Loucy (cell line): Measurements from ENCODE around the gene SLX4.

Experiments used
- H2AFZ ChIP-seq: fragments of 200-600 bp; sonication (generic); 2 replicates; pipeline ENCODE4 v1.6.0; 2016; ENCODE audit warnings: antibody characterized with exemption, mild to moderate bottlenecking, low read length, moderate library complexity
- H3F3A ChIP-seq: fragments of 200-600 bp; 2 replicates; pipeline ENCODE4 v1.6.0; 2016; ENCODE audit warnings: antibody characterized with exemption, low read depth, mild to moderate bottlenecking
- H3K27me3 ChIP-seq: fragments of 200-600 bp; sonication (generic); 2 replicates; pipeline ENCODE4 v1.6.1; 2014; ENCODE audit warnings: low read length, mild to moderate bottlenecking; ENCODE audit not compliant: insufficient read depth, poor library complexity, severe bottlenecking
- H3K36me3 ChIP-seq: fragments of 200-600 bp; sonication (generic); 2 replicates; pipeline ENCODE4 v1.6.1; 2016; ENCODE audit warnings: low read length; ENCODE audit not compliant: insufficient read depth
- H3K4me1 ChIP-seq: fragments of 200-600 bp; sonication (generic); 2 replicates; pipeline ENCODE4 v1.5.1; 2014; ENCODE audit warnings: low read length, mild to moderate bottlenecking; ENCODE audit not compliant: insufficient read depth, poor library complexity, severe bottlenecking
- H3K4me2 ChIP-seq: fragments of 200-600 bp; sonication (generic); 2 replicates; pipeline ENCODE4 v1.6.0; 2014; ENCODE audit warnings: antibody characterized with exemption, low read length, low read depth, mild to moderate bottlenecking; ENCODE audit not compliant: poor library complexity, severe bottlenecking
- H3K4me3 ChIP-seq: fragments of 200-600 bp; sonication (generic); 2 replicates; pipeline ENCODE4 v1.5.1; 2014; ENCODE audit warnings: low read length, mild to moderate bottlenecking, mixed read lengths; ENCODE audit not compliant: poor library complexity, severe bottlenecking
- H3K79me2 ChIP-seq: fragments of 200-600 bp; sonication (generic); 2 replicates; pipeline ENCODE4 v1.6.1; 2014; ENCODE audit warnings: low read length; ENCODE audit not compliant: insufficient read depth
- H3K9ac ChIP-seq: fragments of 200-600 bp; sonication (generic); 2 replicates; pipeline ENCODE4 v1.6.0; 2014; ENCODE audit warnings: mild to moderate bottlenecking, low read depth, low read length, moderate library complexity; ENCODE audit not compliant: poor library complexity, severe bottlenecking
- H3K9me2 ChIP-seq: fragments of 200-600 bp; sonication (generic); replicated peaks from 2 replicates; pipeline ENCODE4 v1.6.1; 2016; ENCODE audit warnings: low read depth, low read length, mixed read lengths
- H3K9me3 ChIP-seq: fragments of 200-600 bp; sonication (generic); 2 replicates; pipeline ENCODE4 v1.6.1; 2014; ENCODE audit warnings: mild to moderate bottlenecking, antibody characterized with exemption, low read length, low read depth; ENCODE audit not compliant: insufficient read depth
- H4K20me1 ChIP-seq: fragments of 200-600 bp; sonication (generic); 2 replicates; pipeline ENCODE4 v1.6.0; 2014; ENCODE audit warnings: antibody characterized with exemption, low read length, mild to moderate bottlenecking; ENCODE audit not compliant: insufficient read depth, poor library complexity, severe bottlenecking
- CTCF ChIP-seq: fragments of 200-600 bp; sonication (generic); conservative IDR thresholded peaks from 2 replicates; pipeline ENCODE4 v1.5.1; 2014; ENCODE audit warnings: mild to moderate bottlenecking, antibody characterized with exemption, low read length
- EZH2phosphoT487 ChIP-seq: fragments of 200-600 bp; IDR thresholded peaks from 2 replicates; pipeline ENCODE4 v1.6.1; 2018; ENCODE audit warnings: antibody characterized with exemption, mild to moderate bottlenecking, moderate library complexity, borderline replicate concordance

Gene SLX4

GRCh38 chr16:3601614-3602319 is 9.6 kb downstream of the SLX4 start:
- TF ChIP-seq CTCF (no peak), EZH2phosphoT487 (no peak)
- Histone ChIP-seq H3K4me3 (no peak overlapping the region), H3K9me3 (no peaks in the 10 kb centered on the region), H3K9me2 (no peaks in the 10 kb centered on the region), H3K9ac (no peak overlapping the region), H3K4me2 (no peak overlapping the region), H3K36me3 (no peaks in the 10 kb centered on the region), H3F3A (no peaks in the 10 kb centered on the region), H3K79me2 (no peaks in the 10 kb centered on the region), H3K27me3 (no peaks in the 10 kb centered on the region), H2AFZ (no peak overlapping the region), H4K20me1 (no peaks in the 10 kb centered on the region), H3K4me1 (no peaks in the 10 kb centered on the region)

GRCh38 chr16:3599922-3600321 is 11.5 kb downstream of the SLX4 start:
- Histone ChIP-seq H3F3A (no peaks in the 10 kb centered on the region), H2AFZ (no peak overlapping the region), H3K27me3 (no peaks in the 10 kb centered on the region), H3K9me2 (no peaks in the 10 kb centered on the region), H3K4me1 (no peaks in the 10 kb centered on the region), H3K9ac (no peak overlapping the region), H4K20me1 (no peaks in the 10 kb centered on the region), H3K36me3 (no peaks in the 10 kb centered on the region), H3K4me3 (no peak overlapping the region), H3K79me2 (no peaks in the 10 kb centered on the region), H3K9me3 (no peaks in the 10 kb centered on the region), H3K4me2 (no peak overlapping the region)
- no peak for TF ChIP-seq CTCF
- TF ChIP-seq EZH2phosphoT487, result no peak

- TF ChIP-seq CTCF, result no peak
- TF ChIP-seq EZH2phosphoT487, result no peak
- no peaks in the 10 kb centered on the region for H4K20me1 ChIP-seq
- no peak overlapping the region for H3K4me2 ChIP-seq
- H2AFZ ChIP-seq, result no peak overlapping the region
- H3K4me1 ChIP-seq, result no peaks in the 10 kb centered on the region
- no peak overlapping the region for H3K4me3 ChIP-seq
- no peaks in the 10 kb centered on the region for H3K9me3 ChIP-seq
- no peaks in the 10 kb centered on the region for H3K27me3 ChIP-seq
- no peaks in the 10 kb centered on the region for H3K36me3 ChIP-seq
- no peaks in the 10 kb centered on the region for H3K79me2 ChIP-seq
- no peak overlapping the region for H3K9ac ChIP-seq
- no peaks in the 10 kb centered on the region for H3F3A ChIP-seq
- no peaks in the 10 kb centered on the region for H3K9me2 ChIP-seq
Observed at GRCh38 chr16:3599121-3599520, 12.3 kb downstream of the SLX4 start.
